ENCODE measurements around the gene ZBTB44.
"Not testable (repeated sequence)": the region's sequence is repeated elsewhere in the genome, so short reads cannot be mapped to it uniquely, and the experiment has no call there.

ZBTB44 gene

GRCh38 chr11:130246738-130247137 is 68.0 kb downstream of the ZBTB44 start:
- DNase-seq (ENCODE audit: low read depth), result no peak

DNA sequence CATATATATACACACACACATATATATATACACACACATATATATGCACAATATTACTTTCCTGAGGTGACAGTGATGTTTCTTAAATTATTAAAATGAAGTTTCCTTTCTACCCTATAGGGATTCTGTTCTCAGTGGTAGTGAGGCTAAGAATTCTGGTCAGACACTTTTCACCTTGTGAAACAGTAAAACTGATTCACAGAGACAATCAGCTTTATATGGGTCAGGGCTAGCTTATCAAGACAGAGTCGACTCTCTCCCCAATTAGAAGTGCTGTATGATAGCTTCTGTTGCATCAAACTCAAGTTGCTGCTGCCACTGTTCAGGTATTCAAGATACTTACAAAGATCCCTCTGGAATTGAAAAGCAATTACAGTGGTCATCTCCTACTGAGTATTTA is 68.4 kb downstream of the ZBTB44 start:
- no peak for DNase-seq (ENCODE audit: low read depth)

DNA sequence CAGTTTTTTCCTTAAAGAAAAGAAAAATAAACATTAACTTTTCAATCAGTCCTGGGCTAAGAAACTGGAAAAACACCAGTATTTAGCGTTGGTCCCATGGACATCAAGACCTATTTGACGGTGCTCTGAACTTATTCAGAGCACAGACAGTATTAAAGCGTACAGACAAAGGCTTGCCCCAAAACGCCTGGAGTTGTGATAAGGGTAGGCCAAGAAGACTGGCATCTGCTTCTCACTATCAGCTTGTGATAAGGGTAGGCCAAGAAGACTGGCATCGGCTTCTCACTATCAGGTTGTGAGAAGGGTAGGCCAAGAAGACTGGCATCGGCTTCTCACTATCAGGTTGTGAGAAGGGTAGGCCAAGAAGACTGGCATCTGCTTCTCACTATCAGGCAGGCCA is 69.3 kb downstream of the ZBTB44 start:
- not testable (repeated sequence) for DNase-seq (ENCODE audit: low read depth)

DNA sequence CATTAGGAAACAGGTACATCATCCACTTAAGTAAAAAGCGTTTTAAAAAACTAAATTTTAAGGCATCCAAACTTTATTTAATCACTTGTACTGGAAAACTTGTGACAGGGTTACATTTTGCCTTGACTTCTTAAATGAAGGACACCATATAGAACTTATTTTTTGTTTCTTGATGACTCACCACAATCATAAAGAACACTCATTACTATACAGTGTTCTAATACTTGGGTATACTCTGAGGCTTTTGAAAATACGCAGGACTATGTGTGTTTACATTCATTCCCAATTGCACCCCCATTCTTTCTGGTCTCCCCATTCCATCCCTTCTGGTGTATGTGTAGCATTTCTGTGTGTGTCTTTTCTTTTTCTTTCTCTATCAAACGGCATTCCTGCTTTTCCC is 69.9 kb downstream of the ZBTB44 start:
- no peak for DNase-seq (ENCODE audit: low read depth)

- DNase-seq (ENCODE audit: low read depth), result no peak
Observed at GRCh38 chr11:130243816-130244215, 70.9 kb downstream of the ZBTB44 start.

- DNase-seq (ENCODE audit: low read depth), result no peak
Observed at GRCh38 chr11:130241713-130242112, 73.0 kb downstream of the ZBTB44 start.

- no peak for DNase-seq (ENCODE audit: low read depth)
Observed at GRCh38 chr11:130237282-130238006, 77.3 kb downstream of the ZBTB44 start.

GRCh38 chr11:130234315-130234714 is 80.4 kb downstream of the ZBTB44 start:
- no peak for DNase-seq (ENCODE audit: low read depth)

GRCh38 chr11:130233888-130234287 is 80.8 kb downstream of the ZBTB44 start:
- not testable (repeated sequence) for DNase-seq (ENCODE audit: low read depth)

DNA sequence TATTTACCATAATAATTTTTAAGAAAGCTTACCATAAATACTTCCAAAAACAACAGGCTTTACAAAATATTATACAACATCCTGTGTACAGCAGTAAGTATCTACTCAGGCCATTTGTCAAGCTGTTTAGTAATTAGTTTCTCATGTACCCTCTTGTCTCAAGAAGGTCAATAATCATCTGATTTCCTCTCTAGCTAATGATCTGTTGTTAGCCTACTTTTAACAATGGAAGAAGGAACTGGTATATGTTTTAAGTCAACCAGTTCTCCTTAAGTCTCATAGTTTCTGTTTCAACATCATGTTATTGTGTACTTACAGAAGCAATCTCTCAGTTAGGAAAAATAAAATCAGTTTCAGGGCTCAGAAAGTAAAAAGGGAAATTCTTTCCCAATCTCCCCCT is 81.2 kb downstream of the ZBTB44 start:
- DNase-seq (ENCODE audit: low read depth), result not testable (repeated sequence)

DNA sequence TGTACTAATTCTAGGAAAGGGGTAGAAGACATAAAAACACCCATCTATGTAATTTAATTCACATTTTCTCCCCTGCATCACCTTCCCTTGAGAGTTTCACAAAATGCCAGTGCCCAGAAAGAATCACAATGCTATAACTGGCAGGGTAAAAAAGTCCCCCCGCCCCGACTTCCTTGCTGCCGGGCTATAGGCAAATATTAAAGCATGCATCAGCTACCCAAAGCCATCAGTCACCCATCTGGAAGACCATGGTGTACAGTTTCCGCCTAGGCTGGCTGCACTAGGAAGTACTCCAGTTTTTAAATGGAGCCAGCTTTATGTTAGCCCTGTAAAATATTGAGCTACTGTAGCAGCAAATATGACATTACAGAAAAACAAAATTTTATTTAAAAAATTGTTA is 87.3 kb downstream of the ZBTB44 start:
- no peak for DNase-seq (ENCODE audit: low read depth)

- no peak for DNase-seq (ENCODE audit: low read depth)
Observed at GRCh38 chr11:130223291-130223971, 91.3 kb downstream of the ZBTB44 start.

GRCh38 chr11:130220311-130221035 is 94.2 kb downstream of the ZBTB44 start:
- no peak for DNase-seq (ENCODE audit: low read depth)

- DNase-seq (ENCODE audit: low read depth), result no peak
Observed at GRCh38 chr11:130219148-130219547, 95.6 kb downstream of the ZBTB44 start.

DNA sequence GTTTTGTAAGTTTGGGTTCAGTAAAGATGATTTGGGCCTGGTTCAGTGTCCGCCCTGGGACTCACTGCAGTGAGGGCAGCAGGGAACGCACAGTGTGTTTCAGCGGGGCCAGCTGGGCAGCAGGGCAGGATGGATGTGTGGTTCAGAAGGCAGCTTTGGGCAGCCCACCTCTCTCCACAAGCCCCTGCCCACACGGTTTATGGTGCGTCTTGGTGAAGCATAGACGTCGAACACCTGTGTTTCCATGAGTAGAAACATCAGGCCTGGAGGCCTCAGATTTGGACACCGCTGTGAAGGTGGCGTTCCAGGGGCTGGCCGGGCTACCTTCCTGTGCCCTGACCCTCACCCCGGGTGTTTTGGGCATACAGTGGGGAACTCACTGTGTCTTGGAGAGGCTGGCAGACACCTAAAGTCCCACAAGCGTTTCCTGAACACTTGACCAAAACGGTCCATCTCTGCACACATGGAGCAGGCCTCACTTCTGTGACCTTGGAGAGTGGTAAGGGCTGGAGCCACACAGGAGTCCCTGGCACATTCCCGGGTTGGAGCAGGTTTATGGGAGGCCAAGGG is 96.1 kb downstream of the ZBTB44 start:
- DNase-seq (ENCODE audit: low read depth), result no peak

DNA sequence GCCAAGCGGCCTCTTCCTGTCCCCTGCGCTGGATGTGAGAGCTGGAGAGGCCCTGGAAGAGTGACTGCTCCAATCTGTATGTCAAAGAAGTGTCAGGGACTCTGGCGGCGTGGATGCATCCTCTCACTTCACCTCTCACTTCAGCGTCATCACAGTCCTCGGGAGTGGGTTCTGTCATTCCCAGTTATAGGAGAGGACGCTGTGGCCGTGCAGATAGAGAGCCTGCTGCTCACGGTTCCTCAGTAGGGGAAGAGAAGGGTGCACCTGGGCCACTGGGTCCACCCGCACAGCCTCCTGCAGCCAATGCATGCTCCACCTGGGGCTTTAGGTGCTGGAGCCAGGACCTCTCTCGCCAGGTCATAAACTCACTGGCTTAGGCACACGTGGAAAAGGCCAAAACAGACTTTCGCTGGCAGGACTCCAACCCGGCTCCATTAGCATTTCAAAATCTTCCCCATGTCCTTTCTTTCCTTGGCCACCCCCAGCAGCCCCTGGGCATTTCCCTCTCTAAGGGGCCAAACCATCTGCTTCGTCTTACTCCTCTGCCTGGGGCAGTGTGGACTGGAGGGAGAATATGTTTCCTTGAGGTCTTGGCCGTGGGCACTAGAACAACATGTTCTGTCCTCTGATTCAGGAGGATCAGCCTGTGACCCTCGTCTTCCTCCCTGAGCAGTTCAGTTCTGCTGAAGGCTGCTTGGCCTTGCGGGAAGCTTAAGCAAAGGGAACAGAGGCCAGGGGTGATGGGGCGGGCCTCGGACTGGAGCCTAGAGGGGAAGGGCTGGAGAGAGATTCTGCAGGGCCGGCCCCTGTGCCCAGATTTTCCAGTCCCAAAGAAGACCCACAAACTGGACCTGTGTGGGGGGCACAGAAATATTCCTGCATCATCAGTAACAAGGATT is 97.3 kb downstream of the ZBTB44 start:
- no peak for DNase-seq (ENCODE audit: low read depth)

DNA sequence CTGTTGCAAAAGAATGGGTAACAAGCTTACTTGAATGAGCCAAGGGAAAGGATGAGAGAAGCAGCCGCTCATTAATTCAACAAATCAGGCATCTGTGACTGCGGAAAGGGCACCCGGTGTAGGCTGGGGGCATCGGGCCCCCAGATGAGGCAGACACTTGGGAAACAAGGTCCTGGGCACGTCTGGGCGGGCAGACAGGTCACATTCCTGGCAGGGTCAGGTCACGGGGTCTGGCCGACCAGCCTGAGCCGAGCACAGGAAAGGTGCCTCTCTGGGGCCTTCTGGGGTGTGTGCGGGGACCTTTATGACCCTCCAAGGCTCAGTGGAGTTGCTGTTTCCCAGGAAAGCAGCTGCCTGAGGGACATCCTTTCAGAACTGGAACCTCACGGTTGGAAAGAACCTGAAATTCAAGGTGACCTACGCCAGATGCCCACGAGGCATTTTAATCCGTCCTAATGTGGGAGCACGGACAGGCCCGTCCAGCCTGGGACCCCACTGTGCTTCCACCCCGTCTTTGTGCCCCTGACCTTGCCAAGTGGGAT is 98.1 kb downstream of the ZBTB44 start:
- no peak for DNase-seq (ENCODE audit: low read depth)

DNA sequence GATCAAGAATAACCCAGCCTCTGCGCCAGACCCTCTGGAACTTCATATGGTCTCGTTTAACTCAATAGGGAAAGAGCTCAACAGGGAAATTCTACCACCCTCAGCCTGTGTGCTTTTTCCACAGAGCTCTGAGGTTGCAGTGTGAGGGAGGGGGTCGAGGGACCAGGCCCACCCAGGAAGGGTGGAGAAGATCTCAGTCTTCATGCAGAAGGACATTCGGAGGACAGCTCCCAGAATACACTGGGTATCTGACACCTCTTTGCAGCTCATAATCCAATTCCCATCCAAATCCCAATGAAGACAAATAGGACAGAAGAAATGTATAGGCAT is 98.5 kb downstream of the ZBTB44 start:
- DNase-seq (ENCODE audit: low read depth), result no peak

- no peak for DNase-seq (ENCODE audit: low read depth)
Observed at GRCh38 chr11:130215531-130216220, 99.0 kb downstream of the ZBTB44 start.

DNA sequence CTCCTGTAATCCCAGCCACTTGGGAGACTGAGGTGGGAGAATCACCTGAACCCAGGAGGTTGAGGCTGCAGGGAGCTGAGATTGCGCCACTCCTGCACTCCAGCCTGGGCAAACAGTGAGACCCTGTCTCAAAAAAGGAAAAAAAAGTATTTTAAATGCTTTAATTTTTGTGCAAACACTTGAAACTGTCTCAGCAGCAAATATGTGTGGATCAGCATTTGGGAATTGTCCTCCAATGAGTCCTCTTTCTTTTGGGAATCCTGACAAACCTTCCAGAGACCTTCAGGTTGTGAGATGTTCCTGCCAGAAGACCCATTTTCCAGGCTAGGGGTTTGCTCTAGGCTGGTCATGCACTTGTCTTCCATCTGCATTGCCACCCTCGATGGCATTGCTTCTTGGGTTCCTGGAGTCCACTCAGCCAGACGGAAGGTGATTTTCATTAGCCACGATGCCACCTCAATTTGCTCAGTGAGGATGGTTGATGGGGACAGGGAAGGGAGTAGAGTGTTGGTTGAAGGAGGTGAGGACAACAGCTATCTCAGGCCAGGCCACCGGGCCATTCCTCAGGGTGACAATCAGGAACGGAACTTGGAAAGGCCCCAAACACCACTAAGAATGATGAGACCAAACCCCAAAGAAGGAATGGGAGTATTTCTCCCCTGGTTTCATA is 99.7 kb downstream of the ZBTB44 start:
- no peak for DNase-seq (ENCODE audit: low read depth)

DNA sequence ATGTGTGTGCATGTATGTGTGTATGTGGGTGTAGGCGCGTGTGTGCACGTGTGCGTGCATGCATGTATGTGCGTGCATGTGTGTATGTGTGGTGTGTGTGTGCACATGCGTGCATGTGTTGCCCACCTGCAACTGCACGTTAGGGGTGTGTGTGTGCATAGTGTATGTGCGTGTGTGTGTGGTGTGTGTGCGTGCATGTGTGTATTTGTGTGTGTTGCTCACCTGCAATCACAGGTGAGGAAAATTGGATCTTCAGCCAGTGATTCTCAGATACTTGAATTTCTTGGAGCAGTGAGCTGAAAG is 100.8 kb downstream of the ZBTB44 start:
- no peak for DNase-seq (ENCODE audit: low read depth)

Data from CMK (cell line).